KOPT-K1 (cell line): Measurements from ENCODE around the gene KRT31.
"Not testable (repeated sequence)": the region's sequence is repeated elsewhere in the genome, so short reads cannot be mapped to it uniquely, and the experiment has no call there.

Source experiments
- H3K27ac ChIP-seq: fragments of 200-600 bp; sonication (generic); 2 replicates; pipeline ENCODE4 v1.5.1; 2016; ENCODE audit warnings: antibody characterized with exemption, mild to moderate bottlenecking, low read depth, low read length; ENCODE audit not compliant: poor library complexity, severe bottlenecking
- H3K36me3 ChIP-seq: fragments of 200-600 bp; sonication (generic); 2 replicates; pipeline ENCODE4 v1.5.1; 2017; ENCODE audit warnings: antibody characterized with exemption, mild to moderate bottlenecking, low read length, moderate library complexity; ENCODE audit not compliant: insufficient read depth
- H3K9me3 ChIP-seq: fragments of 200-600 bp; sonication (generic); 2 replicates; pipeline ENCODE4 v1.5.1; 2017; ENCODE audit warnings: antibody characterized with exemption, low read length, mild to moderate bottlenecking; ENCODE audit not compliant: insufficient read depth, poor library complexity, severe bottlenecking

The KRT31 gene

DNA sequence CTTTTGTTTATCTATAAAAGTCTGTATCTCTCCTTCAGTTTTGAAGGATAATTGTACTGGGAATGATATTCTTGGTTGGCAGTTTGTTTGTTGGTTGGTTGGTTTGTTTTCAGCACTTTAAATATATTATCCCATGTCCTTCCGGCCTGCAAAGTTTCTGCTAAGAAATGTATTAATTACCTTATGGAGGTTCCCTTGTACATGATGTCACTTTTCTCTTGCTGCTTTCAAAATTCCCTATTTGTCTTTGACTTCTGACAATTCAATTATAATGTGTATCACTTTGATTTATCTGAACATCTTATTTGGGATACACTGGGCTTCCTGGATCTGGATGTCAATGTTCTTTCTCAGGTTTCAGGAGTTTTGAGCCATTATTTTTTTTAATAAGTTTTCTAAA is 11.2 kb downstream of the KRT31 start:
- peaks cover 14% of the 10 kb centered on the region for H3K9me3 ChIP-seq
- no peak overlapping the region for H3K27ac ChIP-seq
- no peaks in the 10 kb centered on the region for H3K36me3 ChIP-seq

DNA sequence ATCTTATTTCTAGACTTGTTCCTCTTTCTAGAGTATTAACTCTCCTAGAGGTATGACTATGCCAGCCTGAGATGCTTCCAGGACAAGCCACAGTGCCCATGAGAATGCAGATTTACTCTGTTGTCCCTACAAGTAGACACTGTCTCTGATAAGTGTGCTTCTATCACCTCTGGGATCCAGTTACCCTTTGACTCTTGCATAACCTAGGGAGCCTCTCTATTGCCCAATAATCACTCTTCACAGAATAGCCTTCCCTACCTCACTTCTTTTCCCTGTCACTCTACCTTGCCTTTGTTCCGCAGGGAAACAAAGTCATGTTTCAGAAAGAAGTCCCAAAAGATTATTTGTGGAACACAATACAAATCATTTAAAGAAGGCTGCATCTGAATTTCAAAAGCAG is 13.7 kb downstream of the KRT31 start:
- H3K9me3 ChIP-seq = peaks cover 14% of the 10 kb centered on the region
- H3K27ac ChIP-seq = no peak overlapping the region
- H3K36me3 ChIP-seq = no peaks in the 10 kb centered on the region

DNA sequence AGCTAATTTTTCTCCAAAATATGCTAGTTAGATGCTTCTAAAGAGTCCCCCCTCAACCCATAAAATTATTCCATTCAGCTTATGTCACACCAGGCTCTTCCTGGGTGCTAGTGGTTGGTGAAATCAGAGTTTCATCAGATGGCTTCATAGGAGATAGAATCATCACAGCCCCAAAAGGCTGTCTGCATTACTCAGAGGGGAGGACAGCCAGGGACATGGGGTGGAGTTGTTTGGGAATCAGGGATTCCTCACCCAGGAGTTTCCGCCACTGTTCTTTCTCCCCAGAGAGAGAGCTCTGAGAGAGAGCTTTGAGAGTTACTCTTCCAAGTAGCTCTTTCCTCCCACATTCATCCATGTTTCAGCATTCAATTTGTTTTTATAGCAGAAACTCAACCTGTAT is 15.0 kb downstream of the KRT31 start:
- peaks cover 11% of the 10 kb centered on the region for H3K9me3 ChIP-seq
- no peak overlapping the region for H3K27ac ChIP-seq
- no peaks in the 10 kb centered on the region for H3K36me3 ChIP-seq

DNA sequence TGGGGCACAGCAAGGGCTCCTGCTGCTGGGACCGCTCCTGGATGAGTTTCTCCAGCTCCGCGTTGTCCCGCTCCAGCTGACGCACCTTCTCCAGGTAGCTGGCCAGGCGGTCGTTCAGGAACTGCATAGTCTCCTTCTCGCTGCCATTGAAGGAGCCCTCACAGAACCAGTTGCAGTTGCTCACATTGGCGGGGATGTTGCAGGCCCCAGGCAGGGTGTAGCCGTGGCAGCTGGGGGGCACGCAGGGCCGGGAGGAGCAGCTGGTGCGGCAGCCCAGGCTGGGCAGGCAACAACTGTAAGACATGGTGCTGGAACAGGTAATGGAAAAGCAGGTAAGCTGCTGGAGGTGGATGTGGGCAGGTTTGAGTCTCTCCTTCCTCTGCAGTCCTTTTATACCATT is 15.5 kb downstream of the KRT31 start, which contains the start of gene KRT34:
Gene KRT34 (minus strand): TSS at position 364 of the 400 bp plus-strand sequence. CDS start 60 bp downstream, at position 304.
- not testable (repeated sequence) for H3K27ac ChIP-seq, H3K9me3 ChIP-seq, H3K36me3 ChIP-seq

DNA sequence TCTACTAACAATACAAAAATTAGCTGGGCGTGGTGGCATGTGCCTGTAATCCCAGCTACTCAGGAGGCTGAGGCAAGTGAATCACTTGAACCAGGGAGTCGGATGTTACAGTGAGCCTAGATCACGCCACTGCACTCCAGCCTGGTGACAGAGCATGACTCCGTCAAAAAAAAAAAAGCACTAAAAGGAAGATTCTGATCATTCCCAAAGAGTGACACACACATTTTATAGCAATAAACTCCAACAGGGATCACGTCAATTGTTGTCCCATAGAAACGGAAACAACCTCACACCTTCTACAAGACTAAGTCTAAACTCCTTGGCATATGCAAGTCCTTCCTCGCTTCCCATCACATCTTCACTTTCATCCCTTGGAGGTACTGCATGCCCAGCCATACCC is 17.3 kb downstream of the KRT31 start:
- not testable (repeated sequence) for H3K9me3 ChIP-seq, H3K27ac ChIP-seq, H3K36me3 ChIP-seq

DNA sequence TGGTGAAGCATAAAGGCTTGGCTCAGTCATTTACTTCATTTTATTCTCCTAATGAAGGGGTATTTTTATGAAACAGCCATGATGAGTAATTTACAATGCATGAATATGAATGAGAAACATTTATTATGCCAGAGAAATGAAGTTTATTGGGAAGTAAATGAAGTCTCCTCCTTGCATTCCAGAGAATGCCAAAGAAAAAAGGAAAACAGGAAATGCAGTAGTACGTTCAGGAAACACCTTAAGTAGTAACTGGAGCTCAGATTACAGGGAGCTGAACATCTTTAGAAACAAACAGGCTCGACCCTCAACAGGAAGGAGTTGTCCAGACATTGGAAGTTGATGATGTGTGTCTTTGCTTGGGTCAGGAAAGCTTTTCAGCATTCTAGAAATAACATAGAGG is 19.9 kb downstream of the KRT31 start:
- H3K27ac ChIP-seq = no peak overlapping the region
- no peaks in the 10 kb centered on the region for H3K36me3 ChIP-seq
- no peaks in the 10 kb centered on the region for H3K9me3 ChIP-seq

DNA sequence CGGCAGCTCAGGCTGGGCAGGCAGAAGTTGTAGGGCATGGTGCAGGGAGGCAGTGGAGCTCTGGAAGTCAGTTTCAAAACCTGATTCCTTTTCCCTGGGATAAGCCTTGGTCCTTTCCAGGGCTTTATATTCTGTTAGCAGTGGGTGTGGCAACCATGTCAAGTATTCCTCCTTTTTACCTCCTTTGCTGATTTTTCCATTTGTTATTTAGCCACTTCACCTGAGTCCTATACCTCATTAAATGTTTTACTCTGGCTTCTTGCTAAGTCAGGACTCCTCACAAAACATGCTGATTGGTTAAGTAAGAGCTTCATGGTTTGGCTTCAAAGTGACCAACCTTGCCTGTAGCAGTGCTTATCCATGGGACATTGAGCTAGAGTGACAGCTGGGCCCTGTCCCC is 27.7 kb downstream of the KRT31 start, which contains the start of gene KRT33B:
Gene KRT33B (minus strand): TSS at position 101 of the 400 bp plus-strand sequence. CDS start 63 bp downstream, at position 38.
- H3K27ac ChIP-seq = no peak within 1 kb of the TSS
- no peaks in the 10 kb centered on the region for H3K36me3 ChIP-seq
- H3K9me3 ChIP-seq = no peaks in the 10 kb centered on the region

DNA sequence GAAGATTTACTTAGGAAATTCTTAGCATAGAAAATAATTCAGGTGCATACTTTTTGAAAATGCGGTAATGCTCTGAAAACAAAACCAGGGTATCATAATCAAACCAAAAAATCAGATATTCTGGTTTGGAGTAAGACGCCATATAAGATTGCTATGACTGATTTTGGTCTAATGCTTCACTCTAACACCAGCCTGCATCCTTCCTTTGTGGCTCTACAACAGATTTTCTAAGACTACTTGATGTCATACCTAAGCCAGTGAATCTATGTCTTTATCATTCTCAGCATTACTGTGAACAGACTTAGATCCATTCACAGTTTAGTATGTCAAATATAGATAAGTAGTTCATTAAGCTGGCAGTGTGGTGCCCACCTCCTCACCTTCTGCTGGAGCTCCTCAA is 28.4 kb downstream of the KRT31 start:
- no peaks in the 10 kb centered on the region for H3K9me3 ChIP-seq
- H3K27ac ChIP-seq = no peak overlapping the region
- no peaks in the 10 kb centered on the region for H3K36me3 ChIP-seq

DNA sequence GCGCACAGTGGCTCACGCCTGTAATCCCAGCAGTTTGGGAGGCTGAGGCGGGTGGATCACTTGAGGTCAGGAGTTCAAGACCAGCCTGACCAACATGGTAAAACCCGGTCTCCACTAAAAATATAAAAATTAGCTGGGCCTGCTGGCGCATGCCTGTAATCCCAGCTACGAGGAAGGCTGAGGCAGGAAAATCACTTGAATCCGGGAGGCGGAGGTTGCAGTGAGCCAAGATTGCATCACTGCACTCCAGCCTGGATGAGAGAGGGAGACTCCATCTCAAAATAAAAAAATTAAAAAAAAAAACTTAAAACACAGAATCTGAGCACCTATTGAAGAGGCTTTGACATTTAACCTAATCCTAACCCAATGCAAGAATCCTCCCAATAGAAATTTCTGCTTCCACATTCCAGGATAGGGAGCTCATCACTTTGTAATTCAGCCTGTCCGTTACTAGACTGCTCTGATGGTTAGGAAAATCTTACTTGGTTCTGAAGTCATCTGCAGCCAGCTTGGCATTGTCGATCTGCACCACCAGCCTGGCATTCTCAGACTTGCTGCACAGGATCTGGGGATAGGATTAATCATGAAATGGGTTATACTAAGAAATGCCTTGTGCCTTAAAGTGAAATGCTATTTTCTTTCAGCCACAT is 29.9 kb downstream of the KRT31 start:
- H3K9me3 ChIP-seq = no peaks in the 10 kb centered on the region
- H3K36me3 ChIP-seq = no peaks in the 10 kb centered on the region
- H3K27ac ChIP-seq = no peak overlapping the region

DNA sequence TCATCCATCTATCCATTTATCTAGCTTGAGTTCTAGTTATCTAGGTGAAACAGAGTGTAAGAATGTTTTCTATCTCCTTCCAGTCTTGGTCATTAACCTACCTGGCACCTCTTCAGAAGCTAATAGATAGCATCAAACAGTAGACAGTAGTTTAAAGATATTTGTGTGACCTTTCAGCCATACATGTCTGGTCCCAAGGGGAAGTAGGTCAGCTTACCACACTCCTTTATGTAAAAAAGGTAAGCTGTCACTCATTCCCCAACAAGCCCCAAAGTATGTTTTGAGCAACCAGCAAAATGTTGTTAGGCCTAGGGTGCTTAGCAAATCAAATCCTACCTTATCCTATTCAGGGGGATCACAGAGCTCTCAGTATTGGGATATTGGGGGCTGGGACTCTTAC is 31.3 kb downstream of the KRT31 start:
- no peaks in the 10 kb centered on the region for H3K9me3 ChIP-seq
- no peak overlapping the region for H3K27ac ChIP-seq
- no peaks in the 10 kb centered on the region for H3K36me3 ChIP-seq

DNA sequence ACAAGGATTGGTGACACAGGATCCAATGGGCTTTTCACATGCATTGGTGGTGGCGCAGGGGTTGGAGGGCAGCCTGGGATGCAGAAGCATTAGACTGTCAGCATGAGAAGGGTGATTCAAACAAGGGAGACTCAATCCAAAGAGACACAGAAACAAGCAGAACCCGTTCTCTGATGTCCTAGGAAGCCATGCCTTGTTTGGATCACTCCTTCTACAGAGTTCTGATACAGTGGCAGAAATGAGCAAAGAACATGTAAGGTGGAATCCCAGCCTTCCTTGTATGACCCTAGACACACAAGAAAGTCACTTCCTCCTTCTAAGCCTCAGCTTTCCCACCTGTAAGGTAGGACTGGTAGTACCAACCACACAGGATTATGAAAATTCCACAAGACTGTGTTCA is 33.5 kb downstream of the KRT31 start:
- Histone ChIP-seq H3K36me3 (no peaks in the 10 kb centered on the region), H3K27ac (no peak overlapping the region), H3K9me3 (no peaks in the 10 kb centered on the region)

DNA sequence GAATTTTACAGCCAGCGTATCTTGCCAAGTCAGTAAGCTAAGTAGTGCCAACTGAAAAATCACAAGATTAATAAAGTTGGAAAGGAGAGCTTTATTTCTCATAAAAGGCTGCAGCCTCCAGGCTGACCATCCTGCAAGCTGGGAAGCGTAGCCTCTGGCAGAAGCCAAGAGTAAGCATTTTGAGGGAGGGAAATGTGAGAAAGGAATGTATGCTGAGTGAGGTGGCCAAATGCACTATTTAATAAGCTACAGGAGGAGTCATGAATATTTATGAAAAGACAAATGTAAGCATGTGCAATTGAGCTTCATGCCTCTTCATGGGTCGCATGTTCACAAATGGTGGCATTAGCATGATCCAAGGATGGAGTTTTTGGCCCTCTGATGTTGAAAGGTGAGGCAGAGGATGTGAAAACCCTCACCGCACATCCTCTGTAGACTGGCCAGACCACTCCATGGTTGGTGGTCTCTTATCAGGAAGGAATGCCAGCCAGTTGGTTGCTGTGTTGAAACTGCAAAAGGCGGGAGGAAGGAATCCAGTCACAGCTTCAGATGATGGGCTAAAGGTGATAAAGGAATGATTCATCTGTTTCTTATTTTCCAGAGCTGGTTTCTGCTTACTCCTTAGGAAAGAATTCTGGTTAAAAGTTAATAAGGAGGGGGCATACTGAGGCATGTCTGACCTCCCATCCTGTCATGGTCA is 37.0 kb downstream of the KRT31 start:
- Histone ChIP-seq H3K36me3 (no peaks in the 10 kb centered on the region), H3K27ac (no peak overlapping the region), H3K9me3 (peaks cover 7% of the 10 kb centered on the region)

DNA sequence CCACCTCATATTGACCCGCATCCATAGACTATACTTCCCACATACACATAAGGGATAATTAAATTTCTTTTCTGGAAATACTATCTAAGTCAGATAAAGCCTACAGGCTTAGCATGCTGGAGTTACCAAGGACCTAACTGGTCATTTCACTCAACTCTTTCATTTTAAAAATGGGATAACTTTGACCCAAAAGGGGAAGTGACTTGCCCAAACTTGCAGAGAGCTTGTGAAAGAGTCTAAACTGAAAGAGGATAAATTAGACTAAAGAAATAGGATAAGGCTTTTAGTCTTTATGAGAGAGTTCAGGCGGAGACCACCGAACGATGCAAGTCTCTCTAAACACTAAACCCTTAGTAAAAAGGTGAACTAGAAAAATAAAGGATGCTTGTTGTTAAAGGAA is 42.9 kb downstream of the KRT31 start:
- H3K9me3 ChIP-seq = peaks cover 7% of the 10 kb centered on the region
- H3K36me3 ChIP-seq = no peaks in the 10 kb centered on the region
- H3K27ac ChIP-seq = no peak overlapping the region

DNA sequence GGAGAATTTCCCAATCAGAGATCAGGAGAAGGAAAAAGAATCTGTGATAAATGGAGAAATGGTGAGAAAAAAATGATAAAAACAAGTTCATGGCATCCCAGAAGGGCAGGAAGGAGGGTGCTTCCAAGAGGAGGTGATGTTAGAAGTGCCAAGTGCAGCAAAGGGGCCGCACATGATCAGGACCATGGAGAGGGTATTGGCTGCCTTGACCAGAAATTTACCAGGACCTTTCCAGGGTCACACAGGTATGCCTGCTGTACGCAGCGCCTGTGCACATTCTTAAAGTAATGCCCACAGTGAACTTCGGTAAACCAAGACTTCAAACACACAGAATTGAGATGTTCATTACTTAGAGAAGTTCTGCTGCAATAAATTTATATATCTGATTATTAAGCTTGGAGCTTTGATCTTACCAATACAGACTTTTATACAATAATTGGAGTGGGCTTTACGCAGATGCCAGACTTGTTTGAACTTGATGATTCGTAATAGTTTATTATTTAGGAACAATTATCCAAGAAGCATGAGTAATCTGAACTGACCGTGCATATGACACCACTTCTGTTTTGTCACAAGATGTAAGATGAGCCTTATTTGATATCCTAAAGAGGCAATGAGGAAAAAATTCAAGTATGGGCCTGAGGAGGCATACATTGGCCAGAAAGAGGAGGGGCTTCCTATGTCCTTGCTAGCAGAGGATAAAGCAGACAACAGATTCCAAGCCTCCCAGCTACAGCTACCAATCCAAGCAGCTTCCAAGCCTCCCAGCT is 44.6 kb downstream of the KRT31 start:
- H3K9me3 ChIP-seq = peaks cover 7% of the 10 kb centered on the region
- no peaks in the 10 kb centered on the region for H3K36me3 ChIP-seq
- H3K27ac ChIP-seq = no peak overlapping the region

DNA sequence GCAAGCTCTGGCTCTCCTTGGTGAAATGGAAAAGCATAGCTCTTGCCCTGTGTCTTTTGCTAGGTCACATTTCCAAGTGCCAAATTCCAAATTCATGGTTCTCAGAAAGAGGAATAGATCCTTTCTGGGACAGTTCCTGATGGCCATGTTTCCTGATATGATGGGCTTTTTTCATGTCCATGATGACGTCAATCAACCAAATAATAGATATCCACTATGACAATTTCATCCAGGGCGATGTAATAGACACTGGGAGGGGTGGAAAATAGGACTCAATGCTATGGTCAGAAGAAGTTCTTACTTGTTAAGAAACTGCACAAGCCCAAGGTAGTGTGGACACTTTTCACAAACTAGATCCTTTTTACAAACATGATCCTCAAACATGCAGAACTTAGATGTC is 46.2 kb downstream of the KRT31 start:
- no peak overlapping the region for H3K27ac ChIP-seq
- H3K36me3 ChIP-seq = no peaks in the 10 kb centered on the region
- peaks cover 3% of the 10 kb centered on the region for H3K9me3 ChIP-seq
